ENCODE data around the gene TUBGCP6. TPM values are rescaled to one million over a fixed set of nuclear protein-coding genes. Genes with fewer than 3 reads are reported as not detected.

Gene TUBGCP6
- total RNA-seq, 1 donor from 2014 or later = 26.3 TPM

DNA sequence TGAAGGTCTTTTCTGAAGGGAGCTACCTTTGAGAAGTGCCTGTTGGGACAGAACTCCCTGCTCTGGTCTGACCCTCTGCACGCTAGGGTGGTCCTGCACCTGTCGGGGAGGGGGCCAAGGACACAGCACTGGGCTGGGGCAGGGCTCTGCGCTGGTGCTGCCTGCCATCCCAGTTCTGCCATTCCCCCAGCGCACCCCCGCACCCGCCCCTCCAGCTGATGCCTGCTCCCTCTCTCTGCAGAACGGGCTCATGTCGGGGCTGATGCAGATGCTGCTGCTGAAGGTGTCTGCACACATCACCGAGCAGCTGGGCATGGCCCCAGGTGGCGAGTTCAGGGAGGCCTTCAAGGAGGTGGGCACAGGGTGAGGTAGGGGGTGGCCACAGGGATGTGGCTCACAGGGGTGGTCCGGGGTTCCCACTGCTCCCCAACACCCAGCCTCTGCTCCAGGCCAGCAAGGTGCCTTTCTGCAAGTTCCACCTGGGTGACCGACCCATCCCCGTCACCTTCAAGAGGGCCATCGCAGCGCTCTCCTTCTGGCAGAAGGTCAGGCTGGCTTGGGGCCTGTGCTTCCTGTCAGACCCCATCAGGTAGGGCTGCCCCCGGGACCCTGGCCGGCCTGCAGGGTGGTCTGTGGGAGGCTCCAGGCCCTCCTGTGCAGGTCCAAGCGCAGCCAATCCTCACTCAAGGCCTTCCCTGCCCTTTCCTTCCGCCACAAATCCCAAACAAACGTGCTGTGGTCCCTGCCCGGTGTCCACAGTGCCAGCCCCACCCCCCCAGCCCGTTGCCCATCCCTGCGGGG, 47.6 kb downstream of the TUBGCP6 start:
- TF ChIP-seq, protein P1, sequence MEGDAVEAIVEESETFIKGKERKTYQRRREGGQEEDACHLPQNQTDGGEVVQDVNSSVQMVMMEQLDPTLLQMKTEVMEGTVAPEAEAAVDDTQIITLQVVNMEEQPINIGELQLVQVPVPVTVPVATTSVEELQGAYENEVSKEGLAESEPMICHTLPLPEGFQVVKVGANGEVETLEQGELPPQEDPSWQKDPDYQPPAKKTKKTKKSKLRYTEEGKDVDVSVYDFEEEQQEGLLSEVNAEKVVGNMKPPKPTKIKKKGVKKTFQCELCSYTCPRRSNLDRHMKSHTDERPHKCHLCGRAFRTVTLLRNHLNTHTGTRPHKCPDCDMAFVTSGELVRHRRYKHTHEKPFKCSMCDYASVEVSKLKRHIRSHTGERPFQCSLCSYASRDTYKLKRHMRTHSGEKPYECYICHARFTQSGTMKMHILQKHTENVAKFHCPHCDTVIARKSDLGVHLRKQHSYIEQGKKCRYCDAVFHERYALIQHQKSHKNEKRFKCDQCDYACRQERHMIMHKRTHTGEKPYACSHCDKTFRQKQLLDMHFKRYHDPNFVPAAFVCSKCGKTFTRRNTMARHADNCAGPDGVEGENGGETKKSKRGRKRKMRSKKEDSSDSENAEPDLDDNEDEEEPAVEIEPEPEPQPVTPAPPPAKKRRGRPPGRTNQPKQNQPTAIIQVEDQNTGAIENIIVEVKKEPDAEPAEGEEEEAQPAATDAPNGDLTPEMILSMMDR (IDR thresholded peaks at IDR 0.05; ENCODE audit: insufficient read depth, low read depth, low read length) = no peak
- TF ChIP-seq EZH2 (IDR thresholded peaks at IDR 0.05; ENCODE audit: insufficient read depth, low read length) = no peak
- no peak overlapping the region for H3K4me2 ChIP-seq (ENCODE audit: low read length)

GRCh38 chr22:50196256-50196655, 48.6 kb downstream of the TUBGCP6 start:
- H3K4me2 ChIP-seq (ENCODE audit: low read length) = no peak overlapping the region
- no peak overlapping the region for H2AFZ ChIP-seq (ENCODE audit: low read depth, low read length)
- Mint-ChIP-seq H3K4me3 (ENCODE audit: unreplicated experiment) (no peak overlapping the region), H3K27me3 (ENCODE audit: low read depth, unreplicated experiment) (no peaks in the 10 kb centered on the region), H3K27ac (ENCODE audit: unreplicated experiment) (no peak overlapping the region), H3K36me3 (ENCODE audit: low read depth, unreplicated experiment) (peaks cover 3% of the 10 kb centered on the region), H3K9me3 (ENCODE audit: unreplicated experiment) (no peaks in the 10 kb centered on the region), H3K4me1 (ENCODE audit: low read depth, unreplicated experiment) (peaks cover 4% of the 10 kb centered on the region)
- H3K27ac ChIP-seq (ENCODE audit: low read depth, low read length) = no peak overlapping the region
- H3K4me3 ChIP-seq (ENCODE audit: insufficient read depth, low read depth, low read length) = no peak overlapping the region
- no peaks in the 10 kb centered on the region for H3K27me3 ChIP-seq (ENCODE audit: insufficient read depth, low read length)
- DNase-seq (ENCODE audit: low read depth) (no peak), FAIRE-seq (no peak)
- TF ChIP-seq, protein P1 (IDR thresholded peaks at IDR 0.05; ENCODE audit: insufficient read depth, low read depth, low read length) = no peak
- no peak for TF ChIP-seq EZH2 (IDR thresholded peaks at IDR 0.05; ENCODE audit: insufficient read depth, low read length)
- peaks cover 6% of the 10 kb centered on the region for H3K4me1 ChIP-seq (ENCODE audit: insufficient read depth, low read length)
- peaks cover 32% of the 10 kb centered on the region for H4K20me1 ChIP-seq (ENCODE audit: insufficient read depth, low read length)
- peaks cover 30% of the 10 kb centered on the region for H3K79me2 ChIP-seq (ENCODE audit: insufficient read depth, low read length)
- H3K36me3 ChIP-seq (ENCODE audit: insufficient read depth, low read length) = no peaks in the 10 kb centered on the region
- H3K9me3 ChIP-seq (ENCODE audit: insufficient read depth, low read depth, low read length) = no peaks in the 10 kb centered on the region
- H3K9ac ChIP-seq (ENCODE audit: low read length) = no peak overlapping the region

More for the DNA sequence above, 47.6 kb downstream of the TUBGCP6 start:
- Histone ChIP-seq H4K20me1 (ENCODE audit: insufficient read depth, low read length) (peaks cover 32% of the 10 kb centered on the region), H3K27me3 (ENCODE audit: insufficient read depth, low read length) (no peaks in the 10 kb centered on the region), H3K36me3 (ENCODE audit: insufficient read depth, low read length) (no peaks in the 10 kb centered on the region), H3K4me1 (ENCODE audit: insufficient read depth, low read length) (peaks cover 11% of the 10 kb centered on the region), H3K9me3 (ENCODE audit: insufficient read depth, low read depth, low read length) (no peaks in the 10 kb centered on the region), H3K9ac (ENCODE audit: low read length) (no peak overlapping the region), H3K79me2 (ENCODE audit: insufficient read depth, low read length) (peaks cover 31% of the 10 kb centered on the region), H3K4me3 (ENCODE audit: insufficient read depth, low read depth, low read length) (no peak overlapping the region), H2AFZ (ENCODE audit: low read depth, low read length) (no peak overlapping the region), H3K27ac (ENCODE audit: low read depth, low read length) (no peak overlapping the region)
- H3K36me3 Mint-ChIP-seq (ENCODE audit: low read depth, unreplicated experiment) = no peaks in the 10 kb centered on the region
- H3K4me1 Mint-ChIP-seq (ENCODE audit: low read depth, unreplicated experiment) = no peaks in the 10 kb centered on the region
- no peaks in the 10 kb centered on the region for H3K9me3 Mint-ChIP-seq (ENCODE audit: unreplicated experiment)
- no peak overlapping the region for H3K4me3 Mint-ChIP-seq (ENCODE audit: unreplicated experiment)
- DNase-seq (ENCODE audit: low read depth) (no peak), FAIRE-seq (no peak)
- no peaks in the 10 kb centered on the region for H3K27me3 Mint-ChIP-seq (ENCODE audit: low read depth, unreplicated experiment)
- H3K27ac Mint-ChIP-seq (ENCODE audit: unreplicated experiment) = peak overlapping the region; percentile 26
